ENCODE results near the gene RNF183.

RNF183 gene, protein sequence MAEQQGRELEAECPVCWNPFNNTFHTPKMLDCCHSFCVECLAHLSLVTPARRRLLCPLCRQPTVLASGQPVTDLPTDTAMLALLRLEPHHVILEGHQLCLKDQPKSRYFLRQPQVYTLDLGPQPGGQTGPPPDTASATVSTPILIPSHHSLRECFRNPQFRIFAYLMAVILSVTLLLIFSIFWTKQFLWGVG

GRCh38 chr9:113302792-113303418 lies at the start of gene RNF183:
Gene RNF183, minus strand, starts transcription at chr9:113303376. Its CDS starts 5,192 bp downstream, at chr9:113298184.
- no peak for DNase-seq (ENCODE audit: low read depth in 3 of 3)

GRCh38 chr9:113352411-113352810 lies 49.2 kb upstream of the RNF183 start:
- DNase-seq (ENCODE audit: low read depth in 3 of 3), result no peak

- no peak for DNase-seq (ENCODE audit: low read depth in 3 of 3)
Measured at GRCh38 chr9:113352006-113352405, 48.8 kb upstream of the RNF183 start.

- no peak for DNase-seq (ENCODE audit: low read depth in 3 of 3)
Measured at GRCh38 chr9:113350937-113351336, 47.8 kb upstream of the RNF183 start.

DNA sequence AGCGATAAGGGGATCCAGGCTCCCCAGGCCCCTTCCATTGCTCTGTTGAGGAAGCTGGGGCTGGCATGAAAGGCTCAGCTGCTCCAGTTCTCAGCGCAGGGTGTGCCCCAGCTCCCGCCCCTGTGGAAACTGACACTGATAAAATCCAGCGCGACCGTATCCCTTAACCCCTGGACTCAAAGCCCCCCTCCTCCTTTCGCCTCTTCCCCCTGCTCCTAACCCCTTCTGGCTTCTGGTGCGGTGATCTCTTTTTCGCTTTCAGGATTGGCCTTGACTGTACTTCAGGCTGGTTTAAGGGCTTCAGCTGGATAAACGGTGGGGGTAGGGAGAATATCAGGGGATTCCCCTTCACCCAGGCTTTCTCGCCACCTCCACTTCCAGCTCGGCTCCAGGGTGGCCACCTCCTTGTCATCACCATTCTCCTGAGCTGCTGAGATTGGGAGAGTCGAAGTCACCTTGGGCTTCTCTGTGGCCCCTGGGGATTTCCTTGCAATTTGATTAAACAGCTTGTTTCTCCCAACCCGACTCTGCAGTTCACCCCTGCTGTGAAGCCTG lies 47.0 kb upstream of the RNF183 start:
- no peak for DNase-seq (ENCODE audit: low read depth in 3 of 3)

DNA sequence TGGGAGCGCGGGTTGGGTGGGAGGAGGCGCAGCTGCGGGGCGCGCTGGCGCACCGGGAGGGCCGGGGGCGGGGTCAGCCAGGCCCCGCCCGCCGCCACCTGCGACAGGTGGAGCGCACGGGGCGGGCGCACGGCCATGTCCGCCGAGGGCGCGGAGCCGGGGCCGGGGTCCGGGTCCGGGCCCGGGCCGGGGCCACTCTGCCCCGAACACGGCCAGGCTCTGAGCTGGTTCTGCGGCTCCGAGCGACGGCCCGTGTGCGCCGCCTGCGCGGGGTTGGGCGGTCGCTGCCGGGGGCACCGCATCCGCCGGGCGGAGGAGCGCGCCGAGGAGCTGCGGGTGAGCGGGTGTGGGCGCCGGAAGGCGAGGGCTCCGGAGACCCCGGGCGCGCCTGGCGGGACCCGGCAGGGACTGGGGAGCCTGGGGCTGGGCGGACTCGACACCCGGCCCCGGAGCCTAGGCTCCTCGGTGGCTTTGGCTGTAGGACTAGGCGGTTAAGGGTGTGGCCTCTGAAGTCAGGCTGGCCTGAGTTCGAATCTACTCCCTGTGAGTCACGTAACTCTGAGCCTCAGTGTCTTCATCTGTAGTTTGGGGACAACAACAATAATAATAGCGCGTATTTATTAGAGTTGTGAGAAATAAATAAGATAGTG lies 46.4 kb upstream of the RNF183 start, which contains the start of gene BSPRY:
TSS of gene BSPRY (plus strand) at position 97 of the 650 bp plus-strand sequence. CDS start at position 136, 39 bp downstream.
- no peak for DNase-seq (ENCODE audit: low read depth in 3 of 3)

DNA sequence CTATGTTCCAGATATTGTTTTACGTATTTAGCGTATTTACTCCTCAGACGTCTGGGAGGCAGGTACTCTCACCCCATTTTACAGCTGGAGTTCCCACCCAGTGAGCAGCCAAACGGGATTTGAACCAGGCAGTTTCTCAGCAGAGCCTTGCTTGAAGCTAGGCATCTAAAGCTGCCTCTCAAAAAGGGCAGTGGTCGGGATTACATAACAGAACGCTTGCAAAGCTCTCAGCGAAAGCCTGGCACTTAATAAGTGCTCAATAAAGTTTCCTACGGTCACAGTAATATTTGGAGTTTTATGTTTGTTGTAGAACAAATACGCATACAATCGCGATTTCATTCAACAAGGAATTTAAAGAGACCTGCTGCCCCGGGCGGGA lies 45.9 kb upstream of the RNF183 start:
- DNase-seq (ENCODE audit: low read depth in 3 of 3), result no peak

DNA sequence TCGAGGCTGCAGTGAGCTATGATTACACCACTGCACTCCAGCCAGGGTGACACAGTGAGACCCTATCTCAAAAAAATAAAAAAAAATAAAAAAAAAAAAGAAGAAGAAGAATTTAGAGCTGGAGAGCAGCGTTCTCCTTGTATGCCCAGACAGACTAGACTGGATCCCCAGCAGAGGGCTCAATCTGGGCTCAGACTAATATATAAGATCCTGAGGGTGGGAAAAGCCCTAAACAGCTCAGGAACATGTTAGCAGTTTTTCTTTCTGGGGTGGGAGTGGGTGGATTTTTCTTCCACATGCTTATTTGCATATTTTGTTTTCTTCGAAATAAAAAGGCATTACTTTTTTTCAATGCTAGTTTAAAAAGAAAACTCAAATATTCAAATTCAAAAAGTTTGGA lies 45.3 kb upstream of the RNF183 start:
- DNase-seq (ENCODE audit: low read depth in 3 of 3), result no peak

DNA sequence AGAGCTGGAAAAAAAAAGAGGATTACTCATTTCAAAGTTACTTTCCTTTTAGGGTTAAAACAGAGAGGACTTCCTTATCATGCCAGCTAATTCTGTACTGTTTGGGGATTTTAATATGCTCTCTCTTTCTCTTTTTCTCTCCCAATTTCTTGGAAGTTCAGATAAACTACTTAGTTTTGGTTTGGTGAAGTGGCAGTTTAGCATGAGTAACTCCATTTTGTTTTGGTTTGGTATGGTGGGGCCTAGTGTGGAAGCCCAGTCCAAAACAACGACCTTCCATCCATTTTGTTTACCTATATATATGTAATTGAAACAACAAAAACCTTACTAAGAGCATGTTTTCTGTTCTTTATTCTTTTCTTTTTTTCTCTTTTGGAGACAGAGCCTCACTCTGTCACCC lies 42.5 kb upstream of the RNF183 start:
- DNase-seq (ENCODE audit: low read depth in 3 of 3), result no peak

DNA sequence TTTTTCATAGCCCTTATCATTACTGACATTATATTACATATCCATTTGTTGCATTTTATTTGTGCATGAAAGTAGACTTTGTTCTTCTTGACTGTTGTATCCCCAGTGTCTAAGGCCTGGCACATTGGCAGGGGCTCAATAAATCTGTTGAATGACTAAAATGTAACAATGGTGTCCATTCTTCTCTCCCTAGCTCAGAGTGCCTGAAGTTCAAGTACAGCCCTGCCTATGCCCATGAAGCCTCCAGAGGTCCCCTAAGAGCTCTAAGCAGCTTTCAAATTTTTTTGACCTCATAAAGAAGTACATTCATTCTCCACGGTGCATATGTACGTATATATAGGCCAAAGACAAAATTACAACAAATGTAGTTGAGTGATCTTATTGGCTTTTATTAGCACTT lies 42.0 kb upstream of the RNF183 start:
- no peak for DNase-seq (ENCODE audit: low read depth in 3 of 3)

DNA sequence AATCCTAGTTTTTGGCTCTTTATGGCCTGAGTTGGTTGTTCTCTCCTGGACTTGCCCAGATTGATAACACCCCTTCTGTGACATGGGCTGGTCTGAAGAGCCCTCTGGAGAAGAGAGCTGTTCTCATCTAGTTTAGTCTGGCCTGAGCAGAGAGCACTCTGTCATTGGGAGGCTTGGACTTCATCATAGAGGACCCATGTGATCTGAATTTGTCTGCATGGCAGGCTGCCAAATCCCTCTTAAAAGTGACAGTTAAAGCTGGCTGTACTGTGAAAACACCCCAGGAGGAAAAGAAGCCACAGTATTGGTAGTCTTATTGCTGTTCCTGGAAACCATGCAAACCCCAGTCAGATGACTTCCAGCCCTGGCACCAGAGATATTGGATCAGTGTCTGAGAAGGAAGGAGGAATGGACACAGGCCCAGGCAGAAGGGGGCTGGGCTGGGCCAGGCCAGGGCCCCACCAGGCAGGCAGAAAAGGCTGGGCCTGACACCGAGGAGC lies 40.6 kb upstream of the RNF183 start:
- DNase-seq (ENCODE audit: low read depth in 3 of 3), result no peak

GRCh38 chr9:113341712-113342410 lies 38.7 kb upstream of the RNF183 start:
- DNase-seq (ENCODE audit: low read depth in 3 of 3), result no peak

DNA sequence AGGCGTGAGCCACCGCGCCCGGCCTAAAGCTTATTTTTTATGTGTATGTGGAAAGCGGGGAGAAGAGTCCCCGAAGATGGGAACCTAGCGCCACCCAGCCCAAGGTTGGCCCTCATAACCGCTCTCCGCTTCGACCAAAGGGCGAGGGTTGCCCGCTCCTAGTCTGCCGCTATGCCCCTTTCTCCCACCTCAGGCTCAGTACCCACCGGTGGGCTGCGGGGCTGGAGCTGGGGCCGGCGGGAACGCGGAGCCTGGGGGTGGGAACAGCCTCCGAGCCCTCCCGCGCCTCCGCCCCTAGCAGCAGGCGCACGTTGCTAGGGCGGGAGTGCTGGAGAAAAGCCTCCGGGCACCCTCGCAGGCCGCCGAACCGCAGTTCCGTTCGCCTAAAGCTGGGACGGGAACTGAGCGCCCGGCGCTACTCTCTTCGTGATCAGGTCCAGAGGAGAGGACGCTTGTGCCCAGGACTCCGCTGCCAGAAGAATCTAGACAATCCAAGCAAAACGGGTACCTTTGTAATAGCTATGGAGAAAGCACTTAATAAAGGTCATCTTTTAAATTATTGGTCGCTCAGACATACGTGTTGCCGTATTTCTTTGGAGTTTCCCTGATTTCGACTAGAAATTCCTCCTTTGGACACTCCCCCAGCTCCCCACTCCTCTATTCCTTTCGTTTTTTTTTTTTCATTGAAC lies 37.0 kb upstream of the RNF183 start, which contains the start of gene WDR31:
TSS of gene WDR31 (minus strand) at position 265 of the 689 bp plus-strand sequence. CDS start 8,253 bp downstream, outside the sequence.
- DNase-seq (ENCODE audit: low read depth in 3 of 3), result peak; percentile 65 to 73 (median 67)

- no peak for DNase-seq (ENCODE audit: low read depth in 3 of 3)
Measured at GRCh38 chr9:113337714-113338113, 34.5 kb upstream of the RNF183 start.

DNA sequence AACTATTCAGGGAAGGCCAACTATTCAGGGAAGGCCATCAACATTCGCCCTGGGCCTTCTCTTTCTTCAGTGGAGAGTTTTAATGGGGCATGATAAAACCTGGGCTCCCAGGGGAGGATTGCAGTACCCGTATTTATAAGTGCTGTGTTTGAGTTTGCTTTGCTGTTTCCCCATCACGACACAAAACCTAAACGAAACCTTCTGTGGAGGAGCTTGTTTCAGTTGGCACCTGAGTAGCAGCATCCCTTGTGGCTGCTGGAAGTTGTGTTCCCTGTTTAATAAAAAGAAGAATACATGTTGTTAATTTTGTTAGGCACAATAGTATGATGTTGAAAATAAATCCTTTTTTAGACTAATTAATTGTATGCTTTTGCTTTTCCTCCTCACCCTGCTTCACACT lies 28.6 kb upstream of the RNF183 start:
- no peak for DNase-seq (ENCODE audit: low read depth in 3 of 3)

DNA sequence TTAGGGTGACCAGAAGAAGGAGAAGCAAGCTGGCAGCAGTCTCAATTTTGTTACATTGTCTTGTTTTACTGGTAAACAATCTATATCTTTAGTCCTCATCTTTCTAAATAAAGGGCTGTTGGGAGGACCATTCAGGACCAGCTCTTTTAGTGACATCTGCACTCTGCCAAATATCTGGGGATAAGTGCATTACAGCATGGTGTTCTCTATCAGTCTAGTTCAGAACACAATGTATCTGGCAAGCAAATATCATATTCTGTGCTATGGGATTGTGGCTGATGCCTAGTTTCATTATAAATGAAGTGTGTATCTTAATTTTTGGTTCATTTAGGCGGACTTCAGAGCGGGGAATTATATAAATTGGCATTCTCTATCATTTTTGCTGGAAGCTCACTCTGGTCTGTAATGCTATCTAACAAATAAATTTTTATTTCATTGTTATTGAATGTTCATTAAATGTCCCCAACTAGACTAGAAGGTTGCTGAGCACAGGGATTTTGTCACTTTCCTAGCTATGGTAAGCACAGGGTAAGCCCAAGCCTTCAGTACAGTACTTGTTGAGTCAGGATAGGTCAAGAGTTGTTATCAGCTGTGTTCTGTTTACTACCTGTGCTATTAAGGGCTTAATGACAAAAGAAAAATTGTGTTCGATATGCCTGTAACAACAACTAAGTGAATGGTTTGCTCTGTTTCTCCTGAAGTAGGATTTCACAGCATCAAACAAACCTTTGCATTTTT lies 25.0 kb upstream of the RNF183 start:
- no peak for DNase-seq (ENCODE audit: low read depth in 3 of 3)

DNA sequence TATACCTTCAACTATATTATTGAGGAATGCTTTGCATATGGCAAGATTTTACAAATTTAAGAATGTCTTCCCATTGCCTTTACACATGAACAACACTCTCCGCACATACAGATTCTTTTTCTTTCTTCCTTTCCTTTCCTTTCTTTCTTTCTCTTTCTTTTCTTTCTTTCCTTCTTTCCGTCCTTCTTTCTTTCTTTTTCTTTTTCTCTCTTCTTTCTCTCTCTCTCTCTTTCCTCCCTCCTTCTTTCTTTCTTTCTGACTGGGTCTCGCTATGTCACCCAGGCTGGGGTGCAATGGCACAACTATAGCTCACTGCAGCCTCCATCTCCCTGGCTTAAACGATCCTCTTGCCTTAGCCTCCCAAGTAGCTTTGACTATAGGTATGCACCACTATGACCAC lies 23.1 kb upstream of the RNF183 start:
- no peak for DNase-seq (ENCODE audit: low read depth in 3 of 3)

DNA sequence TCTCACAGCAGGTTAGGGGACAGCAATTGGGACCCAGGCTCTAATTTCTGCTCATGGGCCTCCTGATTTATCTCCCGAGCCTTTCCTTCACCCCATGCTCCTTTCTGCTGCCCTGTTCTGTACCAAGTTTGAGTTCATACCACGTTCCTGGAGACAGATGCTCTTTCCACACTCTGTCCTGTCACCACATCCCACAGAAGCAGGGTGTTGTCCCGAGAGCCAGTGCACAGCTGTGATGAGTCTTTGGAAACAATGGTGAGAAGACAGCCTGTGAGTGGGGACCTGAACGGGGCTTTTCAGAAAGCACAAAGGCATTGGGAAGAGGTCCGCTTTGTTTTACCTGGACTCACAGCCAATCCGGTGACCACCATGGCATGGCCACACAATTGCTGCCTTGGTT lies 19.5 kb upstream of the RNF183 start:
- DNase-seq (ENCODE audit: low read depth in 3 of 3), result no peak

GRCh38 chr9:113320051-113320450 lies 16.9 kb upstream of the RNF183 start:
- no peak for DNase-seq (ENCODE audit: low read depth in 3 of 3)

DNA sequence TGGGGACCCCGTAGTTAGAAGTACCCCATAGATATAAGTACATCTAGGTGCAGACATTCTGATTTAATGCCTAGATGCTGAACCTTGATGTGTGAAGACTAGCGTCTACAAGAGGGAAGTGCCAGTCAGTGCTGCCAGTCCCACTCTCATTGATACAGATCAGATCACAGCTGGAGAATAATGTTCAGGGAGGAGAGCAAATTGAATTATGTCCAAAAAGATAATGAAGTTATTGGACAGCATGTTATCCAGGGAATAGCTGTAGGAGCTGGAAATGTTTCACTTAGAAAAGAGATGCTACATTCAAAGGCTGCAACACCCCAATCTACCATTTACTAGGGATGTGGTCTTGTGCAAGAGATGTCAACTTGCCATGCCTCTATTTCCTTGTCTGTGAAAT lies 15.9 kb upstream of the RNF183 start:
- DNase-seq (ENCODE audit: low read depth in 3 of 3), result no peak

DNA sequence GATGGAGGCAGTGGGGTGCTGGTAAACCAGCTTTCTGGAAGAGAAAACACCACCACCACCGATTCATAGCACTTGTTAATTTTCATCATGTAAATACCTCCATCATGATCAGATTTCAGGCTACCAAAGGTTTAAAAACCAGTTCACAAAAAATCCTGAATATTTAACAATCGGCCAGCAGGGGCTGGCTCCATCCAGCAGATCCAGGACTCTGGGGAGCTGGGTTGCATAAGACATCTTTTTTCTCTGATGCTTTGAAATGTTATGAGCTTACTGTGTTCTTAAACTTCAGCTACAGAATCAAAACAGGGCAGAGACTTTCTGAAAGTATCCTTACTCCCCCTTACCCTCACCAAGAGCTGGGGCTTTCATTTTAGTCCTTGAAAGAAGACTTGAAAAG lies 14.6 kb upstream of the RNF183 start:
- no peak for DNase-seq (ENCODE audit: low read depth in 3 of 3)
